NCI-H345 treated with DMSO at 0.1 percent for 48 hours (cell line): ENCODE data around the gene KCNMA1.

Experiments used
- DNase-seq: peaks from one replicate; lab custom pipeline; 2025; ENCODE audit not compliant: unreplicated experiment; lab: John Stamatoyannopoulos, UW

The KCNMA1 gene

DNA sequence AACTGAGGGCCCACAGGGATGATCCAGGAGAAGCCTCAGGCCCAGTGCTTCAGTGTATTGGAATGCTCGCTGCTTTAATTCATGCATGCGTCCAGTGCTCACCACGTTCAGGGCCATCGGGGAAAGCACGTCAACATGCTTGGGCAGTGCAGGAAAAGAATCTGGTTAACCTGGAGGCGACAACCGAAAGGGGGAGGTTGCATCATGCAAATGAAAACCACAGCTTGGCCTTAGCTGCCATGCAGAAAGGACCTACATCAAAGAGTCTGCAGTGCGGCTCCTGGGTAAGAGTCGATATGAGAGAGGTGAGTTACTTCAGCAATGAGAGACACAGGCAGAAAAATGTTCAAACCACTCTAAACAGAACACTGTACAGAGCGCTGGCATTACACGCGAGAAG lies 440.1 kb downstream of the KCNMA1 start:
- no peak for DNase-seq

DNA sequence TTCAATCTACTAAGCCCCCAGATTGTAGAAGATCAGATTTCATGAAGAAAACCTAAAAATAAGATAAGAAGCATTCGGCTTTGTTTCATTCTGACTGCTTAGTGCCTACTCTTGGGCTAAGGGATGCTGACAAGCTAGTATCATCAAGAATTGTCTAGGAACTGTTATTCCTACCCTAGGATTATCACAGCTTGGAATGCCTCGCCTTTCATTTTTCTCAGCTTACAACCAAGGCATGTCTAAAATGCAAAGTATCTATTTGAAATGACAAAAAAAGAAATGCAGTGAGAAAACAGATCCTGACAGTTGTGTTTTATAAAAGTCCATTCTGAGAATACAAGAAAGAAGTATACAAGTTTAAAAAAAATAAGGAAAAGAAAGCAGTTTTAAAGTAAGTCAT lies 441.0 kb downstream of the KCNMA1 start:
- DNase-seq = no peak

DNA sequence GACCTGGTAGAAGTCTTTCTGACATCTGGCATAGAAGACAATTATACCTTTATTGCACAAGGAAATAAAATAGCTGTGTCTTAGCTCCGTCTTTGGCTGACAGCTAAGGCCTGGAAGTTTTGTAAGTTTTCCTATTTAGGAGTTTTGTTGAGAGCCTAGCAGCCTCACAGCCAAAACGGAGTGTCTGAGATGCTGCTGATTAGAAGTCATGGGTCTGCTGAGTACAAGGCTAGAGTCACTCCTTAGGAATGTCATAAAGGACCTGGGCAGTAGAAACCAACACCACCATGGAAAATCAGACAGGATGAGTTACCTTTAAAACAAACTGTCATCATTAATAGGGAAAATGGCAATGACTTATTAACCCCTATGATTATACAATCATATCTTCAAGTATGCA lies 442.5 kb downstream of the KCNMA1 start:
- DNase-seq = no peak

DNA sequence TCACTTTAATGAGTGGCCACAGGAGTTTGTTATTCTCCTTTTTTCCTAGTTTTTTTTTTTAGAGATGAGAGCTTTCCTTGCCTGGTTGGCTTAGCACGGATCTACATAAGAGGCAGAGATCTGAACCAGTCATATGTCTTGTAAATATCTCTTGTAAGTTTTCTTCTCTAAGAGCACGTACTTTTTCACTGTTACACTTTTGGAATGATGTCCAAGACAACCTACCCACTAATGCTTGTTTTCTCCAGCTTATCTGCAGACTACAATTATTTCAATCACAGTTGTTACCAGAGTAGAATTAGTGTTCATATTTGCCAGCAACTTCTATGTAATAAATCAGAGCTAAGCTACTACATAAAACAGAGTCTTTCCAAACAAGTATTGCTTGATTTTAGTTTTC lies 444.6 kb downstream of the KCNMA1 start:
- no peak for DNase-seq

DNA sequence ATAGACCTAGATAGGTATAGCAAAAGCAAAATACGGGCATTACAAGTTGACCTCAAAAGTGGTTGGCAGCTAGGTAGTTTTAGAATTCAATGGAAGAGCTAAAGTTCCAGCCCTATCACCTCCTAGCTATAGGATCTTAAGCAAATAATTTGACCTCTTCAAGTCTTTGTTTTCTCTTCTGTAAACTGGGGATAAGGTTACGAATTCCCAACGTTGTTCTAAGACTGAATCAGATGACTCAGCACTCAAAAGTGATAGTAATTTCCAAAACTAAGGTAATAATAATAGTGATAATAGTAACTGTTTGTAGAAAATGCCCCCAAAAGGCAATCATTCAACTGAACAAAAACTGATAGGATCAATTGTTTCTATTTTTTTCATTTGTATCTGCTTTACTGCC lies 445.2 kb downstream of the KCNMA1 start:
- no peak for DNase-seq

DNA sequence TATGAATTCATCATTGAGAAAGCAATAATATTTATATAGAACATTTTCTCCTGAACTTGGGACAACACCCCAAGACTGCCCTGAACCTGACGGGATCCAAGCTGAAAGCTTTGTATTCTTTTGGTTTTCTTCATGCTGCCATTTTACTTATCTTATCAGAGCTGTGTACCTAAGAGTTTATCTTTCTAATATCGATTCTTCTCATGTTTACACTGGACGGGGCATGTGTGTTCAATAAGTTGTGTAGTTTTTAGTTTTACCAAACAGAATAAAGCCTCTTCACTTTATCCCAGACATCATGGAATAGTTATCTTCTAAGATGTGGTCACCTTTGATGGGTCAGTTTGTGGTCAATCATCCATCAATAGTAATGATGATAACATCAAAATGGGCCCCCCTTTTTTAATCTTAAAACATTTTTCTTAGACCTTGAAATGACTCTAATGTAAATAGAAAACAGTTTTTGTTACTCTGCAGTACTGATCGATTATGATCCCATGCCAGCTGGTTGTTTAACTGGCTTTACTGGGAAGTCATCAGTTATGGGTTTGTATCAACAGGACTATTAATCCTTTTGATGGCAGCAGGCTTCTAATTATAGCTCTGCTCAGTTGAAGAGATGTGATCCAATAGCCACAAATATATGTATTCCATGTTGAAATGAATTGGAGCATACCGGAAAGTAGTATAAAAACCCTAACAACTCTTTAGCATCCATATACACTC lies 446.1 kb downstream of the KCNMA1 start:
- no peak for DNase-seq

DNA sequence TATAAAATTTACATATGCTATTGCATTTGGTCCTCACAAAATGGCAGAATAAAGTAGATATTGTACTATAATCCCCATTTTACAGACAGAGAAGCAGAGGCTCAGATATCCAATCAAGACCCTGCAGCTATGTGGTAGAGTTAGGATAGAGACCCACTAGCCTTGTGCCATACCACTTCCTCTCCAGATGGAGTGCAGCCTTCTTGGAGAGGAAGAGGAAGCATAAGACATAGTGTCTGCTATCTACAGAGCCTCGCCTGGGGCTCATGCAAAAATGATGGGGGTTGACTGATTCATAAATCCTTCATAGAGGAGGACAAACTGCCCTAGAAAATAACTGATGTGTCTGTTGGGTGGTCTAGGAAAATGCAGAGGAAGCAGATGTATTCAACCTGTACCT lies 447.3 kb downstream of the KCNMA1 start:
- DNase-seq = no peak

DNA sequence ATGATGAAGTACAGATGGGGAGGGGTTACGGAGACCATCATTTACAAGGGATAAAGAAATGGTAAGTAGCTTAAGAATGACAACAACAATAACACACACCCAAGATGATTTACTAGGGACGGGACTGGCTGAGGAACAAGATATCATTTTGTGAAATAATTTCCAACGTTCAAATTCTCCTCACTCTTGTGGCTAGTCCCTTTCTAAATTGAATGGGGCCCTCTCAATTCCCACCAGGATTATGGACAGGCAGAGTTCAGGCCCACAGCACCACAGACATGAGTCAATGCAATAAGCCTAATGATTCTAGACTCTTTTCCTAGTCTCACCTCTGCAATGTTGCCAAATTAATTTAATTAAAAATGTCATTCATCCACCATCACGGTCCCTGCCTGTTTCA lies 448.1 kb downstream of the KCNMA1 start:
- no peak for DNase-seq

DNA sequence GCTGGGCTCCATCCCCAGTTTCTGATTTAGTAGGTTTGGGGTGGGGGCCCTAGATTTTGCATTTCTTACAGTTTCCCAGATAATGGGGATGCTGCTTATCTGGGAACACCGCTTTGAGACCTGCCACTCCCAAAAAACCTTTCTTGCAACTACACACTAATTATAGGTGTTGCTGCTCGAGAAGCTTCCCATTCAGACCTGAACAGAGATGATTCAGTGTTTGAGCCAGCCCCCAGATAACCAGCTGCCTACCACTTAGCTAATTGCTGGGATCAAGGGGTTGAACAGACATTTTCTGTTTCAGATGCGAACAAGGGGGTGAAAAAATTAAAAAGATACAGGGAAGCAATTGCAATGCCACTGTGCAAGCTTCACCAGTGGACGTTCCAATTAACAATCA lies 448.5 kb downstream of the KCNMA1 start:
- DNase-seq = no peak

DNA sequence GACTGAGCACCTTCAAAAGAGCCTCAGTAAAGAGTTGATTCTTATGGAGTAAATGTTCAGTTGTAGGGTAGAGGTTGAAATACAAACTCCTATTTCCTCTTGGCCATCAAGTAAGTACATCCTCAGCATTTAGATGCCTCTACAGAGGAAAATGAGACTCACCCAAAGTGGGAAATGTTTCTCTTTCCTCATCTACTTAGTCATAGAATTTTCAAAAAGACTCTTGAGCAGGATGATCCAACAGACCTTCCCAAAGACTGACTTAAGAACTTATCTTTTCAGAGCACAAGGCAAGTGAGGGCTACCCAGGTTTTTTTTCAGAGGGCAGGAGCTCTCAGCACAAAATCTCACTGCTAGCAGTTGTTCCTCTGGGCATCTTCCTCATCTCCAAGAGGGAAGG lies 449.1 kb downstream of the KCNMA1 start:
- no peak for DNase-seq

DNA sequence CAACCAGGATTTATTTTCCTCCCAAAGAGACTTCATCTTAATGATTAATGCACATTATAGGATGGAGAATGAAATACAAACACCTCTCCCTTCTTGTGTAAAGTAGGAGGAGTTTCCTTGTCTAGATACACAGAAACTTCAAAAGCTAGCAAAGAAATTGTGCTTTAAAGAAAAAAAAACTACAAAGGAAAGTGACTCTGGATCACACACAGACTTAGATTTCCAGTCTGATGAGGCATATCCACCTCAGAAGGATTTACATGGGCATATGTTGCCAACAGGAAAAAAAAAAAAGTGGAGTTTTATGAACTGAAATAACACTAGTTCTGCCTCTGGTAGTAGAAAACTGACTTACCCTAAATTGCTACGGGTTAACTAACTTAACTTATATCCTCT lies 449.6 kb downstream of the KCNMA1 start:
- DNase-seq = no peak

DNA sequence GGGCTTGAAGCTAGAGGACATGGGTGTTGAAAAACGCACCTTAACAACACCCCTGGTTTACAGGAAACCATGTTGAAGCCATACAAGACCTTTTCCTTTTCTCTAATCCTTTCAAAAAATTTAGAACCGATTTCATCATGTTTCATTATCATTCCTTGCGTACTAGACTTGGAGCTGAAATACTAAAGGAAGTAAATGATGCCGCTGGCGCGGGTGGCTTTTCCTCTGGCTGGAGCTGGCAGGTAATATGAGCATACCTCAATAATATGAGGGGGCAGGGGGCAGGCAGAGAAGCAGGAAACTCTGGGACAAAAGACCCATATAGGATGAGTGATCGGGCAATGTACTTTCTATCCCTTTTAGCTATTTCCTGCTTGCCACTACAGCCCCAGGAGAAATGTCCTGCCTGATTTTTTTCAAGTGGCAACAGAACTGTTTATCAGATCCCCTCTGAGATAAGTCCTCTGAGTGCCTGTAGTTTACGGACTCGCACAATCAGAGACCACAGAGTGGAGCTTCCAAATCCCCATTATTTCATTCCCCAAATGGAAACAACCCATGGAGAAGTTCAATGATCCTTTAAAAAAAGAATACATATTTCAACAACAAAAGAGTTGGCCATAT lies 450.1 kb downstream of the KCNMA1 start:
- no peak for DNase-seq

DNA sequence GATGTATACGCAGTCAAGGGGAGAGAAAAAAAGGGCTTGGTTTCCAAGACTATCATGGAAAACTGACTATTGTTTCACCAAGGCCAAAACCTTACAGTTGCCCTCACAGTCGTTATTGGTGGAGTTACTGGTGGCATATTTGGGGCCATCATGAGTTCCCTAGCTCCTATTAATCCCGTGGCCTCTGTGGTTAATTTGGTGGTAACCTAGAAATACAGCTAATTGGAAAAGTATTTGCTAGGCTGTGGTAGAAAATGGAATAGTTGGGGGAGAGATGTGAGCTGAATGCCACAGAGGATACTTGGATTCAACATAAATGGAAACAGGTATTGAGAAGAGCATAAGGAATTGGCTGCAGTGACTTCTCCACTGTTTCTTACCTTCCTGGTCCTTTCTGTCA lies 450.7 kb downstream of the KCNMA1 start:
- DNase-seq = no peak

DNA sequence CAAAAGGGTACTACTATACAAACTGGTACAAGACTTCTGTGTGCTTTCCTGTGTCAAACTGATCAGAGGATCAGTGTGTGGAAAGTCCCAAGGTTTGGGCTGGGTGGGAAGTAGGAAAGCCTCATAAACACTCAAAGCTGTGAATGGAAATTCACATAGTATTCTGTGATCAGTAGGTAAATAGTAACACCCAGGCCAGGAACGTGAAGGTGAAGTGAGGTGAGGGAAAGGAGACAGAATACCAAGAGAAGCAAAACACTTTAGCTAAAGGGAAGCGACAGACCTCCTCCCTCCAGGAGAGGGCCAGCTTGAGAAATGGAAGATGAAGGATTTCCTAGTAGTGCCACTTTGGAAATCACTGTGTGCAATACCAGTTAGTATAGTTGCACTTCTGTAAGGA lies 451.9 kb downstream of the KCNMA1 start:
- no peak for DNase-seq

DNA sequence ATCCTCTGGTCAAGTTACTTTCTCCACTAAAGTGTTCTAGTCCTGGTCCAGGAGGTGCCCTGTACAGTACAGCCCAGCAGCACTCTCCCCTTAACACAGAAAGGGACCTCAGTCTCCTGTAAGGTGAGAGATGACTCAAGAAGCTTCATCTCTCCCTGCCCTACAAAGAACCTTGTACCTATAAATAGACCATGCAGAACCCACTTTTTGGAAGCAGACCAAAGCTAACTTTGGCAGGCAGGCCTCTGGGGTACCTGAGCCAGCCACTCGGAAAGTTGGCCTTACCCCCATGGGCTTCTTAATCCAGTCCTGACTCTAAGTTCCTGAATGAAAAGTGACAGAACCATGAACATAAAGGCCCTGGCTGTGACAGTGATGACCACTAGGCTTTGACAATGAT lies 454.8 kb downstream of the KCNMA1 start:
- DNase-seq = no peak

DNA sequence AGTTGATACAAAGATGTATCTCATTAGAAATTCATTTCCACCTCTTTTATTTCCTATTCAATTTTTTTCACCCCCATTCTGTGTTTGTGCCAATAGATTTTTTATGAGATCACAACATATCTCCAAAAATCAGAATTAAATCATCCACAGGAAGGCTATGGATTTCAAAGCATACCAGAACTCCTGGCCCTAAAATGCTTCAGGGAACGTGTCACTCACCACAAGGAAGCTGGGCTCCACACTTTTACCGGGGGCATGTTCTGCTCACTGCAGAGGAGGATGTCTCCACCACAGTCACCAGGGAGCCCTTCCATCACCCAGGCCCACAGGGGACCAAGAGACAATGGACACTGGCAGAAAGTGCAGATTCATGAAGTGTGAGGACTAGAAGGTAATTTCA lies 456.8 kb downstream of the KCNMA1 start:
- no peak for DNase-seq

DNA sequence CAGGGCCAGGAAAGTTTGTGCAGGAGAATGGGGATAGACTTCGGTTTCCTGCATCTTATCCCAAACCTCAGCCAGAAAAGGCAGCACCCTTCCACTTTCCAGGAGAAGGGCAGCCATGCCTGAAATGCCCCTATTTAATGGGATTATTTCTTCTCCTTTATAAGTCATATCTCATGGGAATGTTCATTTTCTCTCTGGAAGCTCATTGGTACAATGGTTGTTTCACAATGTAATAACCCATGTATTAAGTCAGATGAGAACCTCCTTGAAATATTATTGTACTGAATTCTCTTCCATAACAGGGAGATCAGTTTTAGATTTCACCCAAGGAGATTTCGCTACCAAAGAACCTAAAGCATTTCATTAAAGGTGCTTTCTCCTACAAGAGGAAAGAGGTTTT lies 457.5 kb downstream of the KCNMA1 start:
- no peak for DNase-seq

DNA sequence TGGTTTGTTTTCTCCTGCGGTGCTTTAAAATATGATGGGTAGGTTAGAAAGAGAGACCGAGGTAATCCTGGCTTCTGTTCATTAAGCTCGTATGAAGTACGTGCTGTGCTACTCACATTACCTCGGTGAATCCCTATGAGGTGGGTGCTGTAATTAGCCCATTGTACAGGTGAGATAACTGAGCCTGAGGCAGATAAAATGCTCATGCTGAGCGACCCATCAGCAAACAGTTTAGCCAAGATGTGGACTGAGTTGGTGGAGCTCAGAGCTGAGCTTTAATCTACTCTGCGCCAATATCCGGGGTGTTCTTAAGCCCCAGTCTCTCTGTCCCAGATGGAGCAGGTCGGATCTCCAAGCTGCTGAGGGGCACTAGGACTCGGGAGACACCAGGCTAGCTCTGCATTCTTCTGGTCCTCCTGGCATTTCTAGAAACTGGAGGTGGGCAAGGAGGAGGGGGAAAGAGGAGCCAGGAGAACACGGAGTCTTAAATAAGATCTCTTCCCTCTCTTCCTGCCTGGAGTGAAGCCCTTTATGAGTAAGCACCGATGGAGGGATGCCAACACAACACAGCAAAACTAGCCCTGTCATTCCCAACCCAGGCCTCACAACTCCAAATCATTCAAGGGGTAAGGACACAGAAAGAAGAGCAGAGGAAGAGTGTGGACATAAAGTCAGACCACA lies 458.5 kb downstream of the KCNMA1 start:
- DNase-seq = no peak

DNA sequence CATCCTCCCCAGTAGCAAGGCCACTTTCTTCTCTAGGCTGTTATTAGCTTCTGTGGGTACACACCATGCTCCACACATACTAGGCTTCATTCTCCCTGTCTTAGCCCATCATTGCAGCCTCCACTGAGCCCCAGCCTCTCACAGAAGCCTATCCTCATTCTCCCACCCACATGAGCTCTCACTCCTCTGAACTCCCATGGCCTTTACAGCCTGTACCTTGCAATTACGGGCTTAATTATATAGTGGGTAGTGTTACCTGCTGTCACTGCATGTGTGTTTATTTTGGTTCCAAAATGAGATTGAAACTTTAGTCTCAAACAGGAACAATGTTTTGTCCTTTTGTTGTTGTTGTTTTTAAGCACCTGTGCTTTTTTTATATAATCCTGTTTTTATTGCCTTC lies 460.0 kb downstream of the KCNMA1 start:
- DNase-seq = no peak

DNA sequence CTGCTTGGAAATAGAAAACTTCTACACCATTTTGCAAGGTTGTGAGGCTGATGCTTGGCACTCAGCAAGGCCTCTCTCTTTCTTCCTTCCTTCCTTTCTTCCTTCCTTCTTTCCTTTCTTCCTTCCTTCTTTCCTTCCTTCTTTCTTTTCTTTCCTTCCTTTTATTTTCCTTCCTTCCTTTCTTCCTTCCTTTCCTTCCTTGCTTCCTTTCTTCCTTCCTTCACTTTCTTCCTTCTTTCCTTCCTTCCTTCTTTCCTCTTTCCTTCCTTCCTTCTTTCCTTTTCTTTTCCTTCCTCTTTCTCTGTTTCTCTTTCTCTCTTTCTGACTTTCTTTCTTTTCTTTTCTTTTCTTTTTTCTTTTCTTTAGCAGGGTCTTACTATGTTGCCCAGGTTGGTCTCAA lies 460.4 kb downstream of the KCNMA1 start:
- DNase-seq = no peak

DNA sequence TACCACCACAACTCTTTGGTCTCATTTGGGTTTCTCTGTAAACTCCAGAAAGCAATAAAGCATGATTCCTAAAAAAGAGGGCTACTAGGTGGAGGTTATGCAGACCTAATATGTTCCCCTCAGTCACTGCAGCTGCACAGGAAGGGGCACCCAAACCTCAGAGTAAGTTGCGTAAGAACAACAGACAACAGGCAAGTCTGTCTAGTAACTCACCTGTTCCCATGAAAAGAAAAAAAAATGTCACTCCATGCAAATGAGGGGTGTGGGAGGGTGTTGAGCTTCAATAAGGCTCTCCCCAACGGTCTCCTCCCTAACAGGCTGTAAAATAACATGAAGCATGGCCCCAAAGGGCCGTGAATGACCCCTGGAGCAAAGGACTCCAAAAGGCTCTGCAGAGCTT lies 461.4 kb downstream of the KCNMA1 start:
- DNase-seq = no peak

DNA sequence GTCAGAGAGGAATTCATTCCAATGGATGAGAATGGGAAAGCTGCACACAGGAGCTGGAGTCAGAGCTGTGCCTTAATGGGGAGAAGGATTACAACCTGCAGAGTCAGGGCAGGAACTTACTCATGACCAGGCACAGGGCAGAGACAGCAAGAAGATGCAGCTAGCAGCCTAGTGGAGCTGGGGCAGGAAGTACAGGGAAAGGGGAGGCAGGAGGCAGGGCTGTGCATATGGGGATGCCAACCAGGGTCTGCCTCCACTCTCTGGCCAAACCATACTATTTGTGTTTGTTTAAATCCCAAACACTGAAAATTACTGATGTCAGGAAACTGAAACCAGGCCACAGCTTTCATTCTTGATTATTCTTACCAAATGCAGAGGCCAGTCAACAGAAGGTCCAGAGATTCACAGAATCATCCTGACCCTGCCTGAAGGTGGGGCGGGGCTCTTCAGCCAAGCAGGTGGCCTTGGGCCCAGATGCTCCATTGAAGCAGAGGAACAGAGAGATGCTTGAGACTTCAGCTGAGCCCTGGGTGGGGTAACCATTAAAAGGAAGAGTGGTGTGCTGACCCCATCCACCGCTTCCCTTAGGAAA lies 461.9 kb downstream of the KCNMA1 start:
- DNase-seq = no peak
